ENCODE results near the gene C2orf81. TPM values are rescaled to one million over a fixed set of nuclear protein-coding genes. Genes with fewer than 3 reads are reported as not detected.

Gene C2orf81
- total RNA-seq, 2 experiments from 2014 or later: 3.1 to 3.8 TPM

- CTCF ChIA-PET: interaction anchor here (0.6 kb wide), 1 partner anchor 20 kb away, joined by 3 read pairs; no protein-coding TSS in a partner anchor
- POLR2A ChIA-PET: no interaction called here
Measured at GRCh38 chr2:74373985-74374384, 47.4 kb downstream of the C2orf81 start.

- ChIA-PET POLR2A (no interaction called here), CTCF (interaction anchor here (1.1 kb wide), 1 partner anchor 123 kb away, joined by 5 read pairs; no protein-coding TSS in a partner anchor)
Measured at GRCh38 chr2:74373221-74373676, 48.2 kb downstream of the C2orf81 start.

- ChIA-PET POLR2A (no interaction called here), CTCF (interaction anchor here (1.1 kb wide), 1 partner anchor 123 kb away, joined by 5 read pairs; no protein-coding TSS in a partner anchor)
Measured at GRCh38 chr2:74372674-74373073, 48.7 kb downstream of the C2orf81 start.

- ChIA-PET CTCF (no interaction called here), POLR2A (no interaction called here)
Measured at GRCh38 chr2:74371421-74371820, 50.0 kb downstream of the C2orf81 start.

GRCh38 chr2:74369976-74370375 lies 51.4 kb downstream of the C2orf81 start:
- CTCF ChIA-PET: no interaction called here
- POLR2A ChIA-PET: no interaction called here

- ChIA-PET CTCF (no interaction called here), POLR2A (no interaction called here)
Measured at GRCh38 chr2:74368499-74368898, 52.9 kb downstream of the C2orf81 start.

- ChIA-PET CTCF (interaction anchor here (1.0 kb wide), 1 partner anchor 118 kb away, joined by 5 read pairs; no protein-coding TSS in a partner anchor), POLR2A (no interaction called here)
Measured at GRCh38 chr2:74367789-74368188, 53.6 kb downstream of the C2orf81 start.

GRCh38 chr2:74366036-74366435 lies 55.4 kb downstream of the C2orf81 start:
- POLR2A ChIA-PET: interaction anchor here (0.7 kb wide), 1 partner anchor 151 kb away, joined by 3 read pairs; no protein-coding TSS in a partner anchor
- CTCF ChIA-PET: interaction anchor here (1.7 kb wide), 1 partner anchor 116 kb away, joined by 6 read pairs; no protein-coding TSS in a partner anchor

GRCh38 chr2:74364533-74365505 lies 56.6 kb downstream of the C2orf81 start:
- ChIA-PET POLR2A (interaction anchor here (0.6 kb wide), 1 partner anchor 107 kb away, joined by 7 read pairs; no protein-coding TSS in a partner anchor), CTCF (interaction anchor here (1.7 kb wide), 1 partner anchor 115 kb away, joined by 6 read pairs; no protein-coding TSS in a partner anchor)

Other genes starting within 250 kb of the C2orf81 start
- gene MOB1A, start 242.7 kb downstream of the C2orf81 start, total RNA-seq: 100 to 1,000 TPM; 157 to 164 TPM
- gene MTHFD2, start 223.0 kb downstream of the C2orf81 start, total RNA-seq: 100 to 1,000 TPM; 463 to 467 TPM
- gene SLC4A5, start 78.2 kb downstream of the C2orf81 start, total RNA-seq: 1 to 10 TPM; 1.2 to 1.6 TPM
- gene DCTN1, start 41.3 kb downstream of the C2orf81 start, total RNA-seq: 100 to 1,000 TPM in 1 of 2 experiments, 10 to 100 TPM in 1; 92.9 to 102 TPM
- gene WDR54, start 111 bp upstream of the C2orf81 start, total RNA-seq: 100 to 1,000 TPM; 101 to 102 TPM
- 1 to 10 TPM; 1.2 to 1.6 TPM for gene RTKN, start 20.3 kb upstream of the C2orf81 start, total RNA-seq
- gene INO80B, start 33.5 kb upstream of the C2orf81 start, total RNA-seq: 10 to 100 TPM; 40.4 to 41.1 TPM
- 10 to 100 TPM; 24.9 to 28.7 TPM for gene WBP1, start 36.8 kb upstream of the C2orf81 start, total RNA-seq
- 10 to 100 TPM; 82.6 to 83.9 TPM for gene MOGS, start 43.8 kb upstream of the C2orf81 start, total RNA-seq
- gene MRPL53, start 51.1 kb upstream of the C2orf81 start, total RNA-seq: 100 to 1,000 TPM; 116 to 120 TPM
- 10 to 100 TPM; 18.9 to 20.2 TPM for gene CCDC142, start 61.4 kb upstream of the C2orf81 start, total RNA-seq
- 10 to 100 TPM; 22.9 to 23.5 TPM for gene TTC31, start 61.5 kb upstream of the C2orf81 start, total RNA-seq
- gene LBX2, start 78.0 kb upstream of the C2orf81 start, total RNA-seq: under 1 TPM; 0.36 to 0.51 TPM
- gene PCGF1, start 86.1 kb upstream of the C2orf81 start, total RNA-seq: 10 to 100 TPM; 23.8 to 26.1 TPM
- gene TLX2, start 92.8 kb upstream of the C2orf81 start, total RNA-seq: under 1 TPM; 0.25 TPM
- gene DQX1, start 104.6 kb upstream of the C2orf81 start, total RNA-seq: under 1 TPM; 0.75 to 0.91 TPM
- 100 to 1,000 TPM; 200 to 208 TPM for gene AUP1, start 108.1 kb upstream of the C2orf81 start, total RNA-seq
- 10 to 100 TPM; 77.0 to 79.0 TPM for gene HTRA2, start 108.3 kb upstream of the C2orf81 start, total RNA-seq
- 1 to 10 TPM; 1.4 to 1.6 TPM for gene LOXL3, start 132.3 kb upstream of the C2orf81 start, total RNA-seq
- gene DOK1, start 133.1 kb upstream of the C2orf81 start, total RNA-seq: 10 to 100 TPM; 22.5 to 22.7 TPM
- gene M1AP, start 226.7 kb upstream of the C2orf81 start, total RNA-seq: not detected
- 1 to 10 TPM; 5.2 to 5.9 TPM for gene SEMA4F, start 232.6 kb upstream of the C2orf81 start, total RNA-seq